GM10266 (cell line): ENCODE measurements around the gene PCDH18.
"Not testable (repeated sequence)": the region's sequence is repeated elsewhere in the genome, so short reads cannot be mapped to it uniquely, and the experiment has no call there.

ENCODE experiments used
- DNase-seq: peaks from one replicate; pipeline ENCODE4 v3.0.0; 2012; ENCODE audit errors: extremely low spot score
- TF ChIP-seq, protein P1 (sequence below): IDR thresholded peaks from 2 replicates; pipeline ENCODE4 v1.5.1; 2012; ENCODE audit warnings: mild to moderate bottlenecking, low read depth; ENCODE audit not compliant: control insufficient read depth, insufficient read depth; ENCODE audit errors: missing control alignments

Gene PCDH18

DNA sequence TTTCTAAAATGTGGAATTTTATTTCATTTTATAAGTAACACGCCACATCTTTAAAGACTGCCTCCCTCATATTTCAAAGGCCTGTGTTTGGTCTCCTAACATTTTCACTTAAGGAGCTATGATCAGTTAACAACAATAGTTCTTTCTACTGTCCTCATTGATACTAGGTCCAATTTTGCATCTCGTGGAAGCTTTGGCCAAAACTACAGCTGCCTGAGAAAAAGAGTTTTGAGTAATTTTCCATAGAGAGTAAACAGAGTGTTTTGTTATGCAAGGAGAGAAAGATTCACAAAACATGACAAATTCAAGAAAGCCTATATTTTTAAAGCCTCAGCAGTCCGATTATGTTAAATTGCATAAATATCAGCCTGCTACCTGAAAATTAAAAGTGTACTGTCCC lies 11.4 kb upstream of the PCDH18 start:
- TF ChIP-seq, protein P1, sequence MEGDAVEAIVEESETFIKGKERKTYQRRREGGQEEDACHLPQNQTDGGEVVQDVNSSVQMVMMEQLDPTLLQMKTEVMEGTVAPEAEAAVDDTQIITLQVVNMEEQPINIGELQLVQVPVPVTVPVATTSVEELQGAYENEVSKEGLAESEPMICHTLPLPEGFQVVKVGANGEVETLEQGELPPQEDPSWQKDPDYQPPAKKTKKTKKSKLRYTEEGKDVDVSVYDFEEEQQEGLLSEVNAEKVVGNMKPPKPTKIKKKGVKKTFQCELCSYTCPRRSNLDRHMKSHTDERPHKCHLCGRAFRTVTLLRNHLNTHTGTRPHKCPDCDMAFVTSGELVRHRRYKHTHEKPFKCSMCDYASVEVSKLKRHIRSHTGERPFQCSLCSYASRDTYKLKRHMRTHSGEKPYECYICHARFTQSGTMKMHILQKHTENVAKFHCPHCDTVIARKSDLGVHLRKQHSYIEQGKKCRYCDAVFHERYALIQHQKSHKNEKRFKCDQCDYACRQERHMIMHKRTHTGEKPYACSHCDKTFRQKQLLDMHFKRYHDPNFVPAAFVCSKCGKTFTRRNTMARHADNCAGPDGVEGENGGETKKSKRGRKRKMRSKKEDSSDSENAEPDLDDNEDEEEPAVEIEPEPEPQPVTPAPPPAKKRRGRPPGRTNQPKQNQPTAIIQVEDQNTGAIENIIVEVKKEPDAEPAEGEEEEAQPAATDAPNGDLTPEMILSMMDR, result no peak
- DNase-seq, result no peak

DNA sequence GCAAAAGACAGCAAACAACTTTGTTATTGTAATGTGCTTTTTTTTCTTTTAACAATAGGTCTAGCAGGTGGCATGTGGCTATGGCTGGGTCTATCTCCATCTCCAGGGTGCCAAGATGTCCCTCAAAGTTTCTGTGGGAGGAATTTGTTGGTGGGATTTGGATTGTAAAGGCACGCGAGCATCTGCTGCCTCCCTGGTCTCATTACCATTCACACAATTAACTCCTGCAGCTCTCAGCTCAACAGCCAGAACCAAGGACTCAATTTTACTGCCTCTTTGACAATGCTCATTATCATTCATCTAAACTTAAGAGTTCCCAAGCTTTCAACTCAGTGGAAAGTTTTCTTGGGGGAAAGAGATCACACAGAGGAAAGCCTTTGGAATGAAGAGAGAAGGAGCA lies 10.9 kb upstream of the PCDH18 start:
- TF ChIP-seq, protein P1, result no peak
- DNase-seq, result no peak

DNA sequence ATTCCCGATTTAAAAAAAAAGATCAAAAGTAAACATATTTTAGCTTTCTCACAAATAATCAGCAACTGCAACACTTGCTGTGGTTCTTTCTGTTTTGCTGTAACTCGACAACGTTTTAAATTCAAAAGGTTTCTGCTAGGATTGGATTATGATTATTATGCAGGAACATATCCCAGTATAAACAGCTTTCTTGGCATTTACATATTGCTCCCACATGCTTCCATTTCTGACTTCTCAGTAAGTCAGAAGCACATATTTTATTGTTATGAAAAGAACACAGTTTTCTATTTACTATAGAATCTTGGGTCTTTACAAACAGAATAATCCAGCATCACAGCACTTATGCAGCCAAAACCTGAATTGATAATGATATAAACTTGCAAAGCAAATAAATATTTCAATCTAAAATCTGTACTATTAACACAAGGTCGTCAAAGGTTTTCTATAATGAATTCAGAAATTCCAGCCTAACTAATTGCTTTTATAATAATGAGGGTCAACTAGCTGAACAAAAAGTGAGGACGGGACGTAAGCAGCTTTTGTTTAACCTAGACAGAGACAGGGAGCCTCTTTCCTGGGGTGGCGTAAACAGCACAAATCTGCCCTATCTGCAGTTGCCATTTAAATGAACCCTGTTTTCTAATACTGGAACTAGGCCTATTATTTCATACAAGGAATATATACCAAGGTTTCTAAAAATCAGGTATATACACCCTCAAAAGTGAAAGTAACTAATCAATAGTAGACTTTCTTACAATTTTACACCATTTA lies 9.8 kb upstream of the PCDH18 start:
- TF ChIP-seq, protein P1, result no peak
- no peak for DNase-seq

DNA sequence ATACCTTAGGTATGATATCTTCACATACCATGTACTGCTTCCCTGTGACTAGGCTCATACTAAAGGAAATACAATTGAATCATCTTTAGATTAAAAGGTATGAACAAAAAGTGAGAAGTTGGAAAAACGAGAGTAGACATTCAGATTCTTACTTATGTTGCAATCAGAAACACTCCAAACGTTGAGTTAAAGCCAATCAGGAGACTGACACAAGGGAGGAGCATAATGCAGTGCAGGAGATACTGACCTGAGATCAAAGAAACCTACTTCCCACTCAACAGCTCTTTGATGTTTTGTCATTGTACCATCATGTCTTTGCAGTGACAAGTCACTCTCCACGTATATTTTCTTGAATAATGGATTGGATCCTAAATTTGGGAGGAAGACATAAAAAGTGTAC lies 8.9 kb upstream of the PCDH18 start:
- TF ChIP-seq, protein P1, result no peak
- no peak for DNase-seq

DNA sequence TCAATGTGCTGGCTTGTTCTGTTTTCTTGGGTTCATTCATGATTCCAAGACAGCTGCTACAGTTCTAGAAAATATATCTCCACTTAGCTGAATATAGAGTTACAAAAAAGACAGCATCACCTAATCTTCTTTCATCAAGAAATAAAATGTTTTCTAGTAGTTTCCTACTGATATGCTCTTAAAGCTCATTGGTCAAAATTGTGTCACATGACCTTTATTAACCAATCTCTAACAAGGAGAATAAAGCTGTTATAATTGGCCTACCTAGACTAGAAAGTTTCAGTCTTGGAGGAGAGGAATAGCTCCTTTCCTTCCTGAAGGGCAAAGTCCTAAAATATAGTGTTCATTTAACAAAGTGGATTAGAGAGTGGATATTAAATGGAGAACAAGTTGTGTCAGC lies 8.1 kb upstream of the PCDH18 start:
- no peak for DNase-seq
- TF ChIP-seq, protein P1, result no peak

DNA sequence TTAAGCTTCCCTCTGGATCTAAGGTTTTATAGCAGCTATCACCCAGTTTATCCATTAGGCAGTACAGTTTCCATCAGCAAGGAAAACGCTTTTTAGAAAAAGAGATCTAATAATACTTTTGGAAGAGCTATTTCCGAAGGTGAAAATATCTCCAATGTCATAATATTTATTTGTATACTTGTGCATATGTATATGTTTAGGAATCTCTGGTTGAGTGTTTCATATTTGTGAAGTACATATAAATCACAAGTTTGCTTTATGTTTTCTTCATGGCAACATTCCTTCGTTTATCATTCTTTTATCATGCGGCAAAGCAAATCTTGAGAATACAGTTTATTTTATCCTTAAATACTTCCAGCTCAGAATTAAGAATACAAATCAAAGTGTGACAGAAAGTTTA lies 6.2 kb upstream of the PCDH18 start:
- TF ChIP-seq, protein P1, result no peak
- no peak for DNase-seq

DNA sequence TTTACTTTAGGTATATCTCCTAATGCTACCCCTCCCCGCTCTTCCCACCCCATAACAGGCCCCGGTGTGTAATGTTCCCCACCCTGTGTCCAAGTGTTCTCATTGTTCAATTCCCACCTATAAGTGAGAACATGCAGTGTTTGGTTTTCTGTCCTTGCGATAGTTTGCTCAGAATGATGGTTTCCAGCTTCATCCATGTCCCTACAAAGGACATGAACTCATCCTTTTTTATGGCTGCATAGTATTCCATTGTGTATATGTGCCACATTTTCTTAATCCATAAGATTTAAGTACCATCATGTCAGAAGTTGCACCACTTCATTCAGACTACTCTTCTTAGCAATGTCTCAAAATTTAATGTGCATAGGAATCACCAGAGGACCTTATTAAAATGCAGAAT lies 5.5 kb upstream of the PCDH18 start:
- DNase-seq, result not testable (repeated sequence)

DNA sequence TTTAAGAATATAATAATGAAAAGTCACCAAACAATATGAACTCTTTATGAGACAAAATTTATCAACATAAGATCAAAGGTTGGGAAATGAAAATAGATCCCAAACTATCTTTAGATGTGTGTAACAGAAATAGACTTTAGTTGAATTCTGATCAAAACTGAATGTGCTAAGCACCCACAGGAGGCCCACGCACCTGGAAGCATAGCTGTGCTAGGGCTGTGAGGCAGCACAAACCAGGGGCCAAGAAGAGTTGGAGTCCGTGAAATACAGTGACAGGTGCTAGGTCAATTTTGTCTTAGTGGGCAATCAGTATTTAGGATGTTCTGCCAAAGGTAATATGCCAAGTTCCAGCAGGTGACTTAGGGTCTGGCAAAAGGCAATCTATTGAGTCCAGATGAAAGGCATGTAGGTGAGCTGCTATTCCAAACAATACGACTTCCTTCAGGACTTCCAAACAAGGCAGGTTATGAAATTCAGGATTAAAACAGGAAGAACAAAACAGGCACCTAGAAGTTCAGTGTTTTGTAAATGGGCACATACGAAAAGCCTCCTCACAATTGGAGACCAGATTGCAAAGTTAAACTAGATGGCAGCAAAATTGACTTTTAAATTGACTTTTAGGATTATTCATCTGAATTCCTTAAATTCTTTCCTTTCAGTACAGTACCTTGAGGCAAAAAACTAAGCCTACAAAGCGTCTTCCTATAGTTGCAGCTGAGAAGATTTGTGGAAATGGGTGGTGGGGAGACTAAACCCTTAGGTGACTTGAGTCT lies 4.7 kb upstream of the PCDH18 start:
- no peak for DNase-seq
- TF ChIP-seq, protein P1, result no peak
